HepG2 (cell line): Measurements from ENCODE around the gene ANKMY2.

Source experiments
- NFRKB ChIP-seq: fragments of 450-650 bp; IDR thresholded peaks from 2 replicates; pipeline ENCODE4 v1.6.1; 2017
- ZNF512 ChIP-seq: sonication (generic); formaldehyde crosslinking; IDR thresholded peaks from 2 replicates; pipeline ENCODE4 v1.4.0; 2020; ENCODE audit warnings: mild to moderate bottlenecking, missing genetic modification reagents

- TF ChIP-seq ZNF512 (CRISPR knock-in tag): no peak
- no peak for TF ChIP-seq NFRKB
Observed at GRCh38 chr7:16616122-16616521, 29.4 kb downstream of the ANKMY2 start.
